GM12801 (cell line): ENCODE measurements around the gene HS3ST3B1.

Source experiments
- TF ChIP-seq, protein P1 (sequence below): IDR thresholded peaks from one replicate; pipeline ENCODE4 v1.5.1; 2011; ENCODE audit warnings: control low read depth; ENCODE audit not compliant: insufficient read length; ENCODE audit errors: extremely low read depth

Gene HS3ST3B1

DNA sequence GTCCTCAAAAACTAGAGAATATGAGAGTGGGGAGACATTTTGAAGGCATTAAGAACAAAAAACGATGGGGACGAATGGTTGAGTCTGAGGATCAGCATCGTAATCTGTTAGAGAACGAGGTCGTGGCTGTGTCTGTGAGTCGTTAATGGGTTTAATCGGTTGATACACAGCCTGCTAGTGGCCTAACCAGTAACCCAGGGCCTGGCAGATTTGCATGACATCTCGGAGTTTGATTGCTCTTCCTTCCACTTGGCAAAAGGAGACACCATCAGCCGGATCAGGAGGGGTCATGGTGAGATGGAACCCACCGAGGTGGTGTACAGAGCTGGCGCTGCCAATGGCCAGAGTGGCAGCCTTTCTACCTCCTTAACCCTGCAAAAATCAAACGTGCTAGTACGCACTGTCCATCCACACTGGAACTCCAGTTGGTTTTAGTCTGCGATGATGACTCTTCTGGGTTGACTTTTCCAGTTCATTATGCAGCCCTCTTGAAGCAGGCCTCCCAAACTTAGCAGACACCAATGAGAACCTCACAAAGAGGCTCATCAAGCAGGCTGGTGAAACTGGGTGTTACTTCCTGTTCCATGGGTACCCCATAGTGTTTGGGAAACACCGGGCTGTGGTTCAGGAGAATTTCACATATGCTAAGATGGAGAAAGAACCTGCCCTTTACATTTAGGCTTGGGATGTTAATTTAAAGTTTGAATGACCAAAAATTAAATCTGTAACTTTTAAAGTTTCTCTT, 4.1 kb downstream of the HS3ST3B1 start:
- TF ChIP-seq, protein P1, sequence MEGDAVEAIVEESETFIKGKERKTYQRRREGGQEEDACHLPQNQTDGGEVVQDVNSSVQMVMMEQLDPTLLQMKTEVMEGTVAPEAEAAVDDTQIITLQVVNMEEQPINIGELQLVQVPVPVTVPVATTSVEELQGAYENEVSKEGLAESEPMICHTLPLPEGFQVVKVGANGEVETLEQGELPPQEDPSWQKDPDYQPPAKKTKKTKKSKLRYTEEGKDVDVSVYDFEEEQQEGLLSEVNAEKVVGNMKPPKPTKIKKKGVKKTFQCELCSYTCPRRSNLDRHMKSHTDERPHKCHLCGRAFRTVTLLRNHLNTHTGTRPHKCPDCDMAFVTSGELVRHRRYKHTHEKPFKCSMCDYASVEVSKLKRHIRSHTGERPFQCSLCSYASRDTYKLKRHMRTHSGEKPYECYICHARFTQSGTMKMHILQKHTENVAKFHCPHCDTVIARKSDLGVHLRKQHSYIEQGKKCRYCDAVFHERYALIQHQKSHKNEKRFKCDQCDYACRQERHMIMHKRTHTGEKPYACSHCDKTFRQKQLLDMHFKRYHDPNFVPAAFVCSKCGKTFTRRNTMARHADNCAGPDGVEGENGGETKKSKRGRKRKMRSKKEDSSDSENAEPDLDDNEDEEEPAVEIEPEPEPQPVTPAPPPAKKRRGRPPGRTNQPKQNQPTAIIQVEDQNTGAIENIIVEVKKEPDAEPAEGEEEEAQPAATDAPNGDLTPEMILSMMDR, result no peak

DNA sequence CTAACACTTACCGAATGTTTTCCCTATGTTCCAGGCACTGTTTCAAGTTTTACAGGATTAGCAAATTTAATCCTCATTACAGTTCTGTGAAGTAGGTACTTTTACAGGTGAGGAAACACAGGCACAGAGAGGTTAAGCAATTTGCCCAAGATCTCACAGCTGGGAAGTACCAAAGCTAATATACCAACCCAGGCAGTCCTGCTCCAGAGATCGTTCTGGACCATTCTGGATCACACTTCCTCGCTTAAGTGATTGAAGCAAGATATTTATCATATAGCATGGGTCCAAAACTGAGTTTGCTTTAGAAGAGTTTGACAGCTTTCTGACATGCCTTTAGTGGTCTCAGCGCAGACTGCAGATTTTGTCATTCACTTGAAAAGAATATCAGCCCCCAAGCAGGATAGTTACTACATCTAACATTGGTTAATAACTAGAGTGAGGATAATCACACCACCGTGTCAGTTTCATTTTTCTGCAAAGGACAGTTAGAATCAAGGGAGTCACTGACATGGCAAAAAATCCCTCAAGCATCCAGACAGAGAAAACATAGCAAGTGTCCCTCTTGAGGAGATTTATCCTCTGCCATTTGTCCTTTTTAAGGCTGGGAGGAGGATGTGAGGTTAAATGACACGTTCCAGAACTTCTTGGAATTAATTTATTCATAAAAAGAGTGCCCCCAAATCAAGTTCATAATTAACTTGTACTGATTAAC, 5.1 kb downstream of the HS3ST3B1 start:
- TF ChIP-seq, protein P1, result no peak

DNA sequence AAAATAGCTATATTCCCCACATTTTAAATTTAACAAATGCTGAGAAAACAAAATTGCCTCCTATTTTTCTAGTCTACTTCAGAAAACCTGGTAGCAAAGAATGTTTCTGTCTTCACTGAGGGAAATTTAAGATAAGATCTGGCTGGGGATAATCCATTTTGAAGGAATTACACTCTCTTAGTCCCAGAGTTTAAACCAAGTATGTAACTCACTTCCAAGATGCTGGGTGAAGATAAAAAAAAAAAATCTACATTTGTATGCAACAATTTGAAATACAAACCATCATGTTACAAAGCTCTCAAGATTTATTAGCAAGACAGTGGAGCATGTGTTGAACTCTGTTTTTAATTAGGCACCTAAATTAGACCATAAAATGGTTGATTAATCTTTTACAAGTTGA, 5.7 kb downstream of the HS3ST3B1 start:
- TF ChIP-seq, protein P1, result no peak

DNA sequence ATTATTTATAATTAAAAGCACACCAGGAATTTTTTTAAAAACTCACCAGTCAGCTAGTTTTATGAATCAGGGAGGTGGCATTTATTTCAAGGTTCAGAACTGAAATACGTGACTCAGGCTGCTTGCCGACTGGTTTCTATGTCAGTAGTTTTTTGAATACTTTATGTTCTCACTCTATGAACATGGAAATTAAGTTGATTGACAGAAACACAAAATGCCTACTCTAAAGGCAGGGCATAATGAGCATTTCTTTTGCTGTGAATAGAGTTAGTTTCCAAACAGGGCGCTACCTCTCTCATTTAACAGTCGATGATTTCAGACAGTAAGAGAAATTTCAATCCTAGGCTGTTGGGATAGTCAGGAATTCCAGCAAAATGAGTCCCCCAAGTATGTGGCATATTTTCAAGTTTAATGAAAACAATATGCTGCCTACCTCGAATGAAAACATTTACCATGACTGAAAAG, 6.7 kb downstream of the HS3ST3B1 start:
- TF ChIP-seq, protein P1, result no peak

DNA sequence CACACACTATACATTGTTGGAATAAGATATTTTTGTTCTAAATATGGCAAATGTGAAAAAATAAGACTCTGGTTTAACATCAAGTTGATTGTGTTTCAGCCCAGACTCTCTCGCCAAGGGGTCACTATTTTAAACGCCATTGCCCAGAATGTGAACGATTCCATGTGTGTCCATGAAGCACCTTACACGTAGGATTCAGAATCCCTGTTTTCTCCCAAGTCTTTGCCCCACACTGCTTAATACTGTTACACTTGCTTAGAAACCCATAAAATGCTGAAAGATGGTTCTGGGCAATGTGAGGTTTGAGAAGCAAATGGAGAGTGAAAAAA, 7.7 kb downstream of the HS3ST3B1 start:
- TF ChIP-seq, protein P1, result no peak

DNA sequence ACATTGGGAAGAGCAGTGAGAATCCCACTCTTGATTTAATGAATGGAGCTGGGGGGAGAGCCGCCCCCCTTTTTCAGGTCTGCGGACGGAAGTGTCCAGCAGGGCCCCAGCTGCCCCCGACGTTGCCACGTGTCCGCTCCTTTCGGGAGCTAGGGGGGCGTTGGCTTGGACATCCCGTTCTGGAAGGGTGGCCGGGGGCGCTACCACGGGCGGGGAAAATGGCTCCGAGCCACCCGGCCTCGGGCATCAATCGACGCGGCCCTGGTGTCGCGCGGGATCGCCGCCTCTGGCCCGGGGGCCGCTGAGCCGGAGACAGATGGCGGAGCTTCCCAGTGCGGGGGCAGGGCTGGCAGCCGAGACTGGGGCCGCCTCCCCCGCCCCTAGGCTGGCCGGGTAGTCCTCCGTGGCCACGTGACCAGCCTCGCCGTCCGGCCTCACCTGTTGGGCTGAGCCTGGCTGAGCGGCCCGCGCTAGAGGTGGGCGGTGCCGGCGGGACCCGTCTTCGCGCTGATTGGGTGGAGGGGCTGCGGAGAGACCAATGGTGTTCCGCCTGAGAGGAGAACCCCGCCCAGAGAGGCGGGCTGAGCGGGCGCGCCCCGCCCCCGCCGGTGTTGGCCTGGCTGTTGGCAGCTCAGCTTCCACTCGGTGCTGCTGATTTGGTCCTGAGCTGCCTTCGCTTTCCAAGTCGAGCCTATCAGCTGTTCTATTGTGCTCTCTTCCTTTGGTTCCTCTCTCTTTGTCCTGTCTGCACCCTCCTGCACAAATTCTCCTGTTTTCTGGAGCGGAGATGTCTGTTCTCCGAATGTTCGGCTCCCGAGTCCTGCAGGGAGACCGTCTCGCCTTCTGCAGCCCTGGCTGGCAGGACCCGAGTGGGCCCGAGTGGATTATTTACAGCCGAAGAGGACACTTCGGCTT, 8.3 kb downstream of the HS3ST3B1 start:
- TF ChIP-seq, protein P1, result no peak

DNA sequence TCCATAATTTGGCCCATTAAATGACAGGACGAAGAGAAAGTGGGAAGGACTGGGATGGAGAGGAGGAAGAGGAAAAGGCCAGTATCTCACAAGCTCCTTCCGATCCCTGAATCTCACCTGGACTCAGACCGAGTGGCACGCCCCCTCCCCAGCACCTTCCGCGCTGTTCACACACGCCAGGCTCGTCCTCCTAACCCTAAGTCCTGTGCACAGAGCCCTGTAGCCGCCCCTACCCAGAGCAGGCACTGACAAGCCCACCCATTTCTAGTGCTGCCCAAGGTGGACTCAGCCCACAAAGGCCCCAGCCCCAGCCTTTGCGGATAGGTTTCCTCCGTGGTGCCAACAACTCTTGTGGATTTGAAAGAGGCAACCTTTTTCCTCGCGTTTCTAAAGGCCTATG, 9.2 kb downstream of the HS3ST3B1 start:
- TF ChIP-seq, protein P1, result no peak
